GM18520 (cell line): ENCODE results near the gene PAK4.
"Not testable (repeated sequence)": the region's sequence is repeated elsewhere in the genome, so short reads cannot be mapped to it uniquely, and the experiment has no call there.

Source experiments
- ATAC-seq: cut with Tn5 transposase; IDR thresholded peaks from one replicate; pipeline ENCODE4 v1.9.1; 2021; ENCODE audit not compliant: unreplicated experiment

The PAK4 gene

GRCh38 chr19:39202998-39203355 is 77.4 kb downstream of the PAK4 start:
- no peak for ATAC-seq

GRCh38 chr19:39203372-39204341 is 78.1 kb downstream of the PAK4 start, which contains the start of gene SYCN:
Gene SYCN, minus strand, starts transcription at chr19:39204263. Its CDS starts 9 bp downstream, at chr19:39204254.
- ATAC-seq, result no peak

- no peak for ATAC-seq
Measured at GRCh38 chr19:39205449-39205764, 79.8 kb downstream of the PAK4 start.

- ATAC-seq, result no peak
Measured at GRCh38 chr19:39206122-39206521, 80.5 kb downstream of the PAK4 start.

- ATAC-seq, result no peak
Measured at GRCh38 chr19:39207293-39207836, 81.8 kb downstream of the PAK4 start.

GRCh38 chr19:39208175-39208795 is 82.7 kb downstream of the PAK4 start:
- no peak for ATAC-seq

GRCh38 chr19:39209196-39209595 is 83.6 kb downstream of the PAK4 start:
- ATAC-seq, result no peak

GRCh38 chr19:39211731-39212374 is 86.3 kb downstream of the PAK4 start:
- no peak for ATAC-seq

GRCh38 chr19:39212375-39212742 is 86.8 kb downstream of the PAK4 start:
- no peak for ATAC-seq

GRCh38 chr19:39215323-39215722 is 89.7 kb downstream of the PAK4 start:
- ATAC-seq, result not testable (repeated sequence)

- ATAC-seq, result no peak
Measured at GRCh38 chr19:39217094-39217493, 91.5 kb downstream of the PAK4 start.

- no peak for ATAC-seq
Measured at GRCh38 chr19:39218230-39219007, 92.8 kb downstream of the PAK4 start.

GRCh38 chr19:39219108-39219507 is 93.5 kb downstream of the PAK4 start:
- ATAC-seq, result not testable (repeated sequence)

GRCh38 chr19:39223703-39224279 is 98.2 kb downstream of the PAK4 start:
- ATAC-seq, result no peak

- no peak for ATAC-seq
Measured at GRCh38 chr19:39224910-39225309, 99.3 kb downstream of the PAK4 start.
